IPS-15b (cell line): ENCODE results near the gene TBC1D16.

Experiments
- H3K27me3 ChIP-seq: one replicate; pipeline ENCODE4 v1.6.1; 2013; ENCODE audit warnings: low read length; ENCODE audit not compliant: control insufficient read depth, insufficient read depth
- H3K36me3 ChIP-seq: one replicate; pipeline ENCODE4 v1.6.1; 2013; ENCODE audit warnings: low read length; ENCODE audit not compliant: control insufficient read depth, insufficient read depth
- H3K4me1 ChIP-seq: one replicate; pipeline ENCODE4 v1.6.1; 2013; ENCODE audit warnings: mild to moderate bottlenecking, low read length; ENCODE audit not compliant: control insufficient read depth, insufficient read depth
- H3K4me3 ChIP-seq: one replicate; pipeline ENCODE4 v1.5.1; 2013; ENCODE audit warnings: low read depth, low read length
- H3K9ac ChIP-seq: one replicate; pipeline ENCODE4 v1.6.1; 2013; ENCODE audit warnings: low read depth, mild to moderate bottlenecking, low read length
- H3K9me3 ChIP-seq: one replicate; pipeline ENCODE4 v1.6.1; 2013; ENCODE audit warnings: mild to moderate bottlenecking, low read length; ENCODE audit not compliant: control insufficient read depth, insufficient read depth

The TBC1D16 gene

GRCh38 chr17:79979221-79979741, 56.4 kb downstream of the TBC1D16 start:
- Histone ChIP-seq H3K9me3 (no peaks in the 10 kb centered on the region), H3K27me3 (no peaks in the 10 kb centered on the region), H3K4me1 (peaks cover 2% of the 10 kb centered on the region), H3K9ac (no peak overlapping the region), H3K36me3 (peaks cover 2% of the 10 kb centered on the region), H3K4me3 (no peak overlapping the region)

- Histone ChIP-seq H3K27me3 (no peaks in the 10 kb centered on the region), H3K4me3 (no peak overlapping the region), H3K9ac (no peak overlapping the region), H3K36me3 (peaks cover 2% of the 10 kb centered on the region), H3K9me3 (no peaks in the 10 kb centered on the region), H3K4me1 (peaks cover 2% of the 10 kb centered on the region)
Measured at GRCh38 chr17:79978548-79978855, 57.2 kb downstream of the TBC1D16 start.

GRCh38 chr17:79977708-79978547, 57.7 kb downstream of the TBC1D16 start:
- Histone ChIP-seq H3K36me3 (peaks cover 2% of the 10 kb centered on the region), H3K4me3 (no peak overlapping the region), H3K9me3 (no peaks in the 10 kb centered on the region), H3K4me1 (peaks cover 2% of the 10 kb centered on the region), H3K9ac (no peak overlapping the region), H3K27me3 (no peaks in the 10 kb centered on the region)

GRCh38 chr17:79977161-79977631, 58.5 kb downstream of the TBC1D16 start:
- no peaks in the 10 kb centered on the region for H3K9me3 ChIP-seq
- peaks cover 2% of the 10 kb centered on the region for H3K4me1 ChIP-seq
- H3K27me3 ChIP-seq = no peaks in the 10 kb centered on the region
- peaks cover 2% of the 10 kb centered on the region for H3K36me3 ChIP-seq
- H3K4me3 ChIP-seq = no peak overlapping the region
- H3K9ac ChIP-seq = no peak overlapping the region

- no peaks in the 10 kb centered on the region for H3K27me3 ChIP-seq
- H3K4me1 ChIP-seq = peaks cover 2% of the 10 kb centered on the region
- H3K9ac ChIP-seq = no peak overlapping the region
- H3K9me3 ChIP-seq = no peaks in the 10 kb centered on the region
- H3K36me3 ChIP-seq = peaks cover 7% of the 10 kb centered on the region
- H3K4me3 ChIP-seq = no peak overlapping the region
Measured at GRCh38 chr17:79976451-79976850, 59.2 kb downstream of the TBC1D16 start.

GRCh38 chr17:79975498-79976134, 60.1 kb downstream of the TBC1D16 start:
- peaks cover 2% of the 10 kb centered on the region for H3K4me1 ChIP-seq
- H3K4me3 ChIP-seq = no peak overlapping the region
- H3K9me3 ChIP-seq = no peaks in the 10 kb centered on the region
- H3K27me3 ChIP-seq = no peaks in the 10 kb centered on the region
- H3K36me3 ChIP-seq = peaks cover 7% of the 10 kb centered on the region
- no peak overlapping the region for H3K9ac ChIP-seq

GRCh38 chr17:79974566-79975497, 60.8 kb downstream of the TBC1D16 start:
- Histone ChIP-seq H3K36me3 (peaks cover 7% of the 10 kb centered on the region), H3K27me3 (no peaks in the 10 kb centered on the region), H3K4me3 (no peak overlapping the region), H3K4me1 (peaks cover 5% of the 10 kb centered on the region), H3K9ac (peak overlapping the region; percentile 47), H3K9me3 (no peaks in the 10 kb centered on the region)

GRCh38 chr17:79971651-79972050, 64.0 kb downstream of the TBC1D16 start:
- H3K4me1 ChIP-seq = peaks cover 5% of the 10 kb centered on the region
- H3K9ac ChIP-seq = no peak overlapping the region
- H3K36me3 ChIP-seq = peaks cover 5% of the 10 kb centered on the region
- no peaks in the 10 kb centered on the region for H3K9me3 ChIP-seq
- H3K27me3 ChIP-seq = no peaks in the 10 kb centered on the region
- H3K4me3 ChIP-seq = no peak overlapping the region

- H3K4me3 ChIP-seq = no peak overlapping the region
- no peaks in the 10 kb centered on the region for H3K9me3 ChIP-seq
- no peak overlapping the region for H3K9ac ChIP-seq
- H3K36me3 ChIP-seq = peaks cover 5% of the 10 kb centered on the region
- H3K4me1 ChIP-seq = peaks cover 5% of the 10 kb centered on the region
- H3K27me3 ChIP-seq = no peaks in the 10 kb centered on the region
Measured at GRCh38 chr17:79970576-79971068, 65.0 kb downstream of the TBC1D16 start.

- Histone ChIP-seq H3K4me1 (peaks cover 5% of the 10 kb centered on the region), H3K27me3 (no peaks in the 10 kb centered on the region), H3K9ac (no peak overlapping the region), H3K36me3 (peaks cover 5% of the 10 kb centered on the region), H3K4me3 (no peak overlapping the region), H3K9me3 (no peaks in the 10 kb centered on the region)
Measured at GRCh38 chr17:79969906-79970305, 65.8 kb downstream of the TBC1D16 start.

- Histone ChIP-seq H3K36me3 (peaks cover 5% of the 10 kb centered on the region), H3K27me3 (no peaks in the 10 kb centered on the region), H3K9ac (no peak overlapping the region), H3K4me1 (peaks cover 3% of the 10 kb centered on the region), H3K9me3 (no peaks in the 10 kb centered on the region), H3K4me3 (no peak overlapping the region)
Measured at GRCh38 chr17:79968116-79968515, 67.6 kb downstream of the TBC1D16 start.
